ENCODE results near the gene SLC30A7.
"Not testable (repeated sequence)": the region's sequence is repeated elsewhere in the genome, so short reads cannot be mapped to it uniquely, and the experiment has no call there.

Gene SLC30A7

DNA sequence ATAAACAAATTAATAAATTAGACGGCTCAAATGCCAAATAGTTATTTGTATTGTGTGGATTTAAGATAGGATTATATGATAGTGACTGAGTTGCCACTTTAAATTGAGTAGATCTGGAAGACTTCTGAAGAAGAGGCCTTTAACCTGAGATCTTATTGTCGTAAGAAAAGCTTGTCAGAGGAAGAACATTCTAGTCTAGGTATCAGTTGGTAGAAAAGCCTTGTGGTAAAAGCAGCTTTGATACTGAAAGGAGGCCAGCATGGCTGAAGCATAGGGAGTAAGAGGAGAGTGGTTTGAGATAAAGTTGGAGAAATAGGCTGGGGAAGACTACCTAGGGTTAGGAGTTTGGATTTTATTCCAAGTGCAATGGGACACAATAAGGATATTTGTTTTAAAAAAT is 29.1 kb downstream of the SLC30A7 start:
- H3K27ac ChIP-seq = no peak overlapping the region
- TF ChIP-seq, protein P1, sequence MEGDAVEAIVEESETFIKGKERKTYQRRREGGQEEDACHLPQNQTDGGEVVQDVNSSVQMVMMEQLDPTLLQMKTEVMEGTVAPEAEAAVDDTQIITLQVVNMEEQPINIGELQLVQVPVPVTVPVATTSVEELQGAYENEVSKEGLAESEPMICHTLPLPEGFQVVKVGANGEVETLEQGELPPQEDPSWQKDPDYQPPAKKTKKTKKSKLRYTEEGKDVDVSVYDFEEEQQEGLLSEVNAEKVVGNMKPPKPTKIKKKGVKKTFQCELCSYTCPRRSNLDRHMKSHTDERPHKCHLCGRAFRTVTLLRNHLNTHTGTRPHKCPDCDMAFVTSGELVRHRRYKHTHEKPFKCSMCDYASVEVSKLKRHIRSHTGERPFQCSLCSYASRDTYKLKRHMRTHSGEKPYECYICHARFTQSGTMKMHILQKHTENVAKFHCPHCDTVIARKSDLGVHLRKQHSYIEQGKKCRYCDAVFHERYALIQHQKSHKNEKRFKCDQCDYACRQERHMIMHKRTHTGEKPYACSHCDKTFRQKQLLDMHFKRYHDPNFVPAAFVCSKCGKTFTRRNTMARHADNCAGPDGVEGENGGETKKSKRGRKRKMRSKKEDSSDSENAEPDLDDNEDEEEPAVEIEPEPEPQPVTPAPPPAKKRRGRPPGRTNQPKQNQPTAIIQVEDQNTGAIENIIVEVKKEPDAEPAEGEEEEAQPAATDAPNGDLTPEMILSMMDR (IDR thresholded peaks at IDR 0.05) = no peak
- no peak overlapping the region for H3K4me3 ChIP-seq
- DNase-seq (ENCODE audit: low spot score) = no peak

- Histone ChIP-seq H3K27ac (no peak overlapping the region), H3K4me3 (no peak overlapping the region)
- TF ChIP-seq, protein P1 (IDR thresholded peaks at IDR 0.05) = no peak
- DNase-seq (ENCODE audit: low spot score) = no peak
Measured at GRCh38 chr1:100926240-100926639, 30.4 kb downstream of the SLC30A7 start.

DNA sequence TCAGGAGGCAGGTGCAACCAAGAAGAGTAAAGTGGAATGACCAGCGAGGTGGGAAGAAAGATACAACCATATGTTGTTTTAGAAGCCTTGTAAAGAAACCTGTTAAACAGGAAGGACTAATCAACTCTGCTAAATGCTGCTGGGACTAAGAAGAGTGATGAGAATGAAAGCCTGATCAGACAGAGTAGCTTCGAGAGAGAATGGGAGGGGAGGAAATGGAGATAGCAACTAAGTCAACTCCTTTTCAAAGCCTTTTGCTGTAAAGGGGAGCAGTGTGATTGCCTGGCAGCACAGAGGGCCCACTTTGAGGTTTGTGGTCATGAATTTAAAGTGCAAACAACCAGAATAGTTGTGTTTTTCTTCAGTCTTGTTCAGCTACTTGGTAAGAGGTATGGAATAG is 31.4 kb downstream of the SLC30A7 start:
- no peak for DNase-seq (ENCODE audit: low spot score)
- TF ChIP-seq, protein P1 (IDR thresholded peaks at IDR 0.05) = no peak
- Histone ChIP-seq H3K4me3 (no peak overlapping the region), H3K27ac (no peak overlapping the region)

DNA sequence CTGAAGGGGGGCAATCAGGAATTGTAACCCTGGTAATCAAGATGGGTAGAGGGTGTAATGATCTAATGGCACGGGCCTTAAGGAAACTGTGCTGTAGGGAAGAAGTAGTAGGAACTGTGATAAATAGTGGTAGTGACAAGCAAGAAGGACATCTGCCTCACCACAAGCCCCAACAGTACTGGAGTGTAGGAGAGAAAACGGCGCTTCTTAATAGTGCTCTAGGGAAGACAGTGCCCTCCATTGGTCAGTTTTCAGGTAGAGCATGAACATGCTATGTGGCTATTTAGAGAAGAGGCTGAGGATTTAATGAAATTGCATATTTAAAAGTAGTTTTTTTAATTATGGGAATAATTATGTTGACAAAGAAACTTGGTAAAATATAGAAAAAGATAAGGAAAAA is 32.2 kb downstream of the SLC30A7 start:
- TF ChIP-seq, protein P1 (IDR thresholded peaks at IDR 0.05) = no peak
- no peak overlapping the region for H3K4me3 ChIP-seq
- no peak for DNase-seq (ENCODE audit: low spot score)
- no peak overlapping the region for H3K27ac ChIP-seq

GRCh38 chr1:100930494-100930893 is 34.6 kb downstream of the SLC30A7 start:
- Histone ChIP-seq H3K4me3 (no peak overlapping the region), H3K27ac (no peak overlapping the region)
- no peak for DNase-seq (ENCODE audit: low spot score)
- TF ChIP-seq, protein P1 (IDR thresholded peaks at IDR 0.05) = no peak

- TF ChIP-seq, protein P1 (IDR thresholded peaks at IDR 0.05) = no peak
- no peak overlapping the region for H3K27ac ChIP-seq
- no peak overlapping the region for H3K4me3 ChIP-seq
- DNase-seq (ENCODE audit: low spot score) = no peak
Measured at GRCh38 chr1:100931716-100932115, 35.8 kb downstream of the SLC30A7 start.

DNA sequence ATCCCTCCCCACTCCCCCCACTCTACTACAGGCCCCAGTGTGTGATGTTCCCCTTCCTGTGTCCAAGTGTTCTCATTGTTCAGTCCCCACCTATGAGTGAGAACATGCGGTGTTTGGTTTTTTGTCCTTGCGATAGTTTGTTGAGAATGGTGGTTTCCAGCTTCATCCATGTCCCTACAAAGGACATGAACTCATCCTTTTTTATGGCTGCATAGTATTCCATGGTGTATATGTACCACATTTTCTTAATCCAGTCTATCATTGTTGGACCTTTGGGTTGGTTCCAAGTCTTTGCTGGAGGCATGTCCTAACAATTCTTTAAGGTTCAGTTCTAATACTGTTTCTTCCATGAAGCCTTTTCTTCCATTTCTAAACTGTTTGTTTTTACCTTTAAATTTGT is 37.7 kb downstream of the SLC30A7 start:
- H3K4me3 ChIP-seq; H3K27ac ChIP-seq; DNase-seq (ENCODE audit: low spot score): not testable (repeated sequence)

Measured in coronary artery (tissue), 2 donors.